Cardiac septum (tissue), 1 donor: ENCODE measurements around the gene LINC01488. TPM values are rescaled to one million over a fixed set of nuclear protein-coding genes. Genes with fewer than 3 reads are reported as not detected.

Experiments
- DNase-seq: peaks from one replicate; pipeline ENCODE4 v3.0.0-alpha.2; 2020; ENCODE audit warnings: low spot score
- intact Hi-C: fragments of 100-400 bp; cut with DNase I; formaldehyde crosslinking; loops from one replicate; pipeline ENCODE4 v1.14.0; 2022
- total RNA-seq: library from RNA; stranded (reverse); fragmentation: NEBNext Ultra II Directional; extraction: Animal tissue kit (Norgen Biotek cat#: 25700); gene quantifications from one replicate; pipeline ENCODE4 v1.2.1, GENCODE V29; 2021
- donor health status: DM: no; HTN: no; CAD: no.

Gene LINC01488
- total RNA-seq, 1 donor from 2014 or later, result 0.19 TPM

DNA sequence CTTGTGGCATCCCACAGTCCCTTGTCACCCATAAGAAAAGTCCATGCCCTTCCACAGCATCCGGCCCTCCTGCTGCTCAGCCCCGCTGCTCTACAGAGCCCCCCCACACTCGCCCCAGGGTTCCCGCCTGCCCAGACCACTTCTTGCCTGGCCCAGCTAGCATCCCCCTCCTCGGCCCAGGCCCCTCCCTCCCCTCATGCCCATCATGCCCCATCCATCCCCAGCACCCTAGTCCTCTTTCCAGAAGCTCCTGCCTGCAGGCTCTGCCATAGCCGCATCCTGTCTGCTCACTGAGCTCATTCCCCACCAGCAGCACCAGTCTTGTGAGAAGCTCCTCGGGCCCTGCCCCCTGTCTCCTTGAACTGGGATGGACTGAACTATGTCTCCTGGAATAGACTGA lies 54.4 kb downstream of the LINC01488 start:
- intact Hi-C loops, result no loop called here
- DNase-seq, result peak; percentile 73

DNA sequence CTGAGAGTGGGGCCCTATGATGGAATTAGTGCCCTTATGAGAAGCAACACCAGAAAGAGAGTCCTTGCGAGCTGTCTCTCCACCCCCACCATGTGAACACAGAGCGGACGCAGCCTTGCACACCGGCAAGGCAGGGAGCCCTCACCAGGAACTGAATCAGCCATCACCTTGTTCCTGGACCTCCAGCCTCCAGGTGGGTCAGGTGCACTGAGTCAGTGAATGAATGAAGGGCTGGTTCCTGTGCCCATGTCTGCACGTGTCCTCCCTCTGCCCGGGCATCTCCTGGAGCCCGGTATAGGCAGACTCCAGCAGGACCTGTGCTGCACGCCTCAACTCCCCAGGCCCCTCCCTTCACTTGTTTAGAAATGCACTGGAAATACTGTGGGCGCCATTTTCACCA lies 54.9 kb downstream of the LINC01488 start:
- peak; percentile 54 for DNase-seq

DNA sequence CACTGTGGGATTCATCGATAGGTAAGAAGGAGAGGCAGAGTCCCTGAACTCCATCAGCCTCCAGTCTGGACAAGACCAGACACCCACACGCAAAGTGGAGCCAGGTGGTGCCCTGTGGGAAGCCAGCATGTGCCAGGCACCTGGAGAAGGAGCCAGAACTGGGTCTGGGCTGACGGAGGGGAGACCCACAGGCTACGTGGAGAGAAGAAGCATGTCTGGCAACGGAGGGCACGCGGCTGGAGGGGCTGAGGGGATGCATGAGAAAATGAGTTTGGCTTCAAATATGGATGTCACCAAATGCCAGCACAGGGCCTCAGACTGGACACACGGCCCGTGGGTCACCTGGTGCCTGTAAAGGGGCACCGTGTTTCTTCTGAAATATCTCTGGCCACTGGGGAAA lies 55.7 kb downstream of the LINC01488 start:
- peak; percentile 31 for DNase-seq
- intact Hi-C loops, result no loop called here

More for the DNA sequence above, 54.9 kb downstream of the LINC01488 start:
- intact Hi-C loops, result no loop called here

DNA sequence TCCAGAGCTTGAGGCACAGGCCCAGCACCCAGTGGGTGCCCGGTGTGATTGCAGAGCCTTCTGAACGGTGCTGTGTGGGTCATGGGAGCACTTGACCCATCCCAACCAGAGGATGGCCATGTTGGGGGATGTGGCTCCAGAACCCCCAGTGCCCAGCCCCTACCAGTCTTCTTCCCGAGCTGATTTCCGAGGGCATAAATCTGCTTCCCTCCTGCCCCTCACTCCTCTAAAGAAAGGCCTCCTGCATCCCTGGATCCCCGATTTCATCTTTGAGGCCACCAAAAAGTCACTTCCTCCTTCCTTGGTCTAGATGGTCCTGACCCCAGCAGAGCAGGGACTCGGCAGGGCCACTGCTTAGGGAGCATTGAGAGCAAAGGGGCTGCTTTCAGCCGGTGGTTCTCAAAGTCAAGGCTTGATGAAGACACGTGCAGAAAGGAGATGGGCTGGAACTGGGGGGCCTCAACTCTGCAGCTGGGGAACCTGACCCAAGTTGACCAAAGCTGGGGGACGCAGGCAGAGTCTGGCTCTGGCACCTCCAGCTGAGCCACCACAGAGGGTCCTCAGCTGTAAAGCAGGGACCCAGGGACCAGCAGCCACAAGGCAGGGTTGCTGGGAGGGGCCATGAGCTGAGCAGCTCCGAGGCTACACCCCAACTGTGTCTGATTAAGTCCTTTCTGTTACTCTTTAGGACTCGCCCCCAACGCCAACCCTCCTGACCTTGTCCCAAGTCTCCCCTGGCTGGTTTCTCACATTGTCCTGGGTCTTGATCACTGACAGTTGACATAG lies 56.6 kb downstream of the LINC01488 start:
- intact Hi-C loops, result no loop called here
- peak; percentile 69 for DNase-seq

DNA sequence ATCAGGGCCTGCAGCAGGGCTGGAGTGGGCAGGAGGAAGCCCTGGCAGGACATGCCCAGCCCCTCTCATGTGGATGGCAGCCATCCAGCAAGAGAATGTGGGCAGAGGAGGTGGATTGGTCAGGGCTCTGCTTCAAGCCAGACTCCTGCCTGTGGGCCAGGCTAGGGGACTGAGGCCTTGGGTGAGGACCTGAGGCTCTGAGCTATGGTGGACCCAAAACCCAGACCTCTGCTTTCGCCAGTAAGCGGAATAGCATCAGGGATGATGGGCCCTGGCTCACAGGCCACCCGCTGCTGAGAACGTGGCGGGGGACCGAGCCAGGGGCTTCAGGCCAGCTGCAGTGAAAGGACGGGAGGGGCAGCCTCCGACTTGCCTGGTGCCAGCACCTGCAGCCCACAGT lies 57.4 kb downstream of the LINC01488 start:
- intact Hi-C loops, result no loop called here
- peak; percentile 74 for DNase-seq

DNA sequence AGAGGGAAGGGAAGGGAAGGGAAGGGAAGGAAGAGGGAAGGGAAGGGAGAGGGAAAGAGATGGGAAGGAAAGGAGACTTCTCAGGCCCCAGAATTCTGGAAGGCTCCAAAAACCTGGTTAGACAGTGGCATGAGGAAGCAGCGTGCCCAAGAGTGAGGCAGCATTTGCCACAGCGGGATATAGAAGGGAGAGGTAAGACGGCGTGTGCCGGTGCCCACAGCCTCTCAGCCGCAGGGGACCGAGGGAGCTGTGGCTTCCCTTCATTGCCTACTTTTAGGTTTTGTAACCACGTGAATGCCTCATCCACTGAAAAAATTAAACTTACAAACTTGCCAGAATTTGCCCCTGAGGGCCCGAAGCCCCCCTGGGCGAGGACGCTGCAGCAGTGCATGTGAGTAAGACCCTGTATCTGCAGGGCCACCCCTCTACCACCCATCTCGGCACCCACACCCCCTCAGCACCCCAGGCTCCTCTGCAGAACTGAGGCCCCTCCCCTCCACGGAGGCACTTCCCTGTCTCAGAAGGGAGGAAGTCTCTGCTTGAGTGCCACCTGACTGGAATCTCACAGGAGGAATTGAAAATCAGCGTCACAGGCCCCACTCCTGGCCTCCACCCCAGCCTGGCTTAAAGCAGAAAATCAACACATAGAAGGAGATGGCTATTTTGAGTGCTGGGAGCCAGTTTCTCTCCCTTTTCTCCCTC lies 58.1 kb downstream of the LINC01488 start:
- intact Hi-C loops, result no loop called here
- DNase-seq, result peak; percentile 74

DNA sequence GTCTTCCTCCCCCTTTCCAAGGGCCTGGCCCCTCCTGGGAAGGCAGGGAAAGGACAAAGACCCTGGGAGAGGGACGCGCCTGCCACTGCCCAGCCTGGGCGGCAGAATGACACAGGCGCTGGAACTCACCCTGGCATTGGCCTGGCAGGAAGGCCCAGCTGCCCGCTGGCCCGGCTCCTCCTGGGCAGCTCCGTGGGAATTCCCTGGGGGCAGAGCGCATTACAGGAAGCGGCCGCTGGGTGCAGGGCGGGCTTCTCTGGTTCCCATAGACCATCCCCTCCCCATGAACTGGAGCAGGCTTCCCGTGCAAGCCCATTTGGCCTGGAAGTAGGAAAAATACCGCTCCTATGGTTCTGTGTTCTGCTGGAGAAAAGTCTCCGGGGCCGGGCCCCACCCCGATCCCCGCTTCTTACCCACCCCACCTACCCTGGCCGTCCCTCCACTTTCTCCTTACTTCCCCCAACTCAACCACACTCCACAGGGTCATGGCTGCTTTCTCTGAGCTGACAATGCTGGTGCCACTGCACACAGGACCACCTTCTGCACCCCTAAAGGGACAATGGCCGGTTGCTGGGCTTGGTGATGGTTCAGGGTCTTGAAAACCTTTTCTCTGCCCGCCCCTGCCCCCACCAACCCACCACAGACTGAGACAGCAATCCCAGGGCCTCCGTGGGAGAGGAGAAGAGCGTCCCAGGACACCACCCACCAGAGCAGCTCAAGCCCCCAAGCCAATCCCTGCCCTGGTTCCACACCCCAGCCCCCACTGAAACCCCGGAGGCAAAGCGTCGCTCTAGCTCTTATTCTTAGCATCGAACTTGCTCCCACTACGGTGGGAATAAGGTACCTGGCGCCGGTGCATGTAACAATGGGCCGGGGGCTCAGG lies 58.9 kb downstream of the LINC01488 start:
- intact Hi-C loops, result no loop called here
- peak; percentile 74 for DNase-seq

DNA sequence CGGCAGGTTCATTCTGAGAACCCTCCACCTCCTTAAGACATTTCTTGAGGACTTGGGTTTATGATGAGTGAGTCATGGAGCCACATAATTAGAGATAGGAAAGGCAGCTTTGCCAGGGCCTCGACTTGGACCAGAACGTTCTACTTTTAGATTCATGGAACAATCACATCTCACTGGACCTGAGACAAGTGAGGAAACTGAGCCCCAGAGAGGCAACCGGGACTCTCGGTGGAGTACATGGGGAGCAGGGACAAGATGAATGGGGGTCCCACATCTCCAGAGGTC lies 59.5 kb downstream of the LINC01488 start:
- no peak for DNase-seq
- intact Hi-C loops, result no loop called here

DNA sequence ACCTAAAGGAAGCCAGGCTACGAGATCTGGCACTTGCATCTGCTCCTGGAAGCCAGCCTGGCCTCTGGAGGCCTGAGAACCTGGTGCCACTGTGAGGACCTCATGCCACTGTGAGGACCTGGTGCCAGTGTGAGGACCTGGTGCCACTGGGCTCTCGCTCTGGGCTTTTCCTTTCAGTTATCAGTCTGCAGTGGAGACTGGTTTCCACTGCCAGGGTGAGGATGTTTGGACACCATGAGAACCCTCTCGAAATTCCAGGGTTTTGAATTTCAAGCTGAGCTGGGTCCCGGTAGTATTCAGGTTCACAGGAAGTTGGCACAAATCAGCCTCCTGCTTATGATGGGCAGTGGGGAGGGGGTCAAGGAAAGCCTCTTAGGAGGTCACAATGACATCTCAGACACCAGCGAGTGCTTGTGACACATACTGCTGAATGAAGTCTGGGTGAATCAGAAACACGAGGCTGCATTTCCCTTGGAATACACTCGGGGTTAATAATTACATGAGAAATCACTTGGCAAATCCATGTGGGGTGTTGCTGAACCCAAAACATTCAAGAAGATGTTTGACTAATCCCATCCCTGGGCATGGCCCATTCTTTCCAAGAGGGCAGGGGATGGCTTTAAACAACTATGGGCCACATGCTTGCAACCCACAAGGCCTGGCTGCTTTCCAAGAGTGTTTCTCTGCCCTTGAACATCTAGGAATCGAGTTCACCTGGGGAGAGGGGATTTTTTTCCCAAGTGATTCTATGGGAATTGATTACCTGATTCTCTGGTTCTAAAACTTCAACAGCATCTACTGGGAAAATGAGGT lies 60.2 kb downstream of the LINC01488 start:
- DNase-seq, result no peak
- intact Hi-C loops, result no loop called here

DNA sequence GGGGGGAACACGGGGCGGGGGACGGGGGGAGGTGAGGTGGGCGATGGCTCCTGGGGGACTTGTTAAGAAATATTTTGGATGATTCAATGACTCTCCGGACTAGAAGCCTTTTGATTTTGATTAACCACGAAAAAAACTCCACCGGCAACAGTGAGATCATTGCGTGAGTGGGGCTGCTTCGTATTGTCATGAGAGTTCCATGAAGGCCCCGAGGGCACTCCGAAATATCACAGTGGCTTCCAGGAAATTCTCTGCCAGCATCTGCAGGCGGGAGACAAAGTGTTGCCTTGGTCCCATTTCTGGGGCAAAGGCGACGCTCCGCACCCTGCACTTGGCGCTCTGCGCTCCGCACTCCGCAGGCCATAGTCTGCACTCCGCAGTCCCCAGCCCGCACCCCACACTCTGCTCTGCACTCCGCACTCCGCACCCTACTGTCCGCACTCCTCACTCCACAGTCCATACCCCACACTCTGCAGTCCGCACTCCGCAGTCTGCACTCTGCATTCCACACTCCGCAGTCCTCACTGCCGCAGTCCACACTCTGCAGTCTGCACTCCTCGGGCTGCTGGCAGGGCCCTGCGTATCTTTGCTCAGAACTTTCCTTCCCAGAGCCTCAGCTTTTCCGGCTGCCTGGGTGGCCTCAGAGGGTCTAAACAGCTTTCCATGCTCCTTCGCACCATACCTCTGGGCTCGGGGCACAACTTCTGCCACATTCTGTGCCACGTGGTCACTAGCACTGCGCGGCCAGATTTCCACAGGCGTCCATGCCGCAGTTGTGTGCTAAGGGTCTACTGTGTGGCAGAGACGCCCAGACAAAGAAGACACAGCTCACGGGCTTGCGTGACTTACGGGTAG lies 61.1 kb downstream of the LINC01488 start:
- intact Hi-C loops, result no loop called here
- no peak for DNase-seq

Other genes starting within 250 kb of the LINC01488 start
- gene MYEOV, start 187.5 kb upstream of the LINC01488 start, total RNA-seq, result not detected
- gene CCND1, start 159.5 kb downstream of the LINC01488 start, total RNA-seq, result 258 TPM
- gene LTO1, start 193.7 kb downstream of the LINC01488 start, total RNA-seq, result 11.8 TPM
- not detected for gene FGF19, start 222.4 kb downstream of the LINC01488 start, total RNA-seq